Ectodermal cell (in vitro differentiated cells): ENCODE results near the gene UVRAG.

Source experiments
- H3K27ac ChIP-seq: 2 replicates; pipeline ENCODE4 v1.7.0; 2013; ENCODE audit warnings: mild to moderate bottlenecking, low read depth, low read length; ENCODE audit not compliant: insufficient read depth, poor library complexity, severe bottlenecking
- H3K27me3 ChIP-seq: 2 replicates; pipeline ENCODE4 v1.7.0; 2013; ENCODE audit warnings: mild to moderate bottlenecking, low read length; ENCODE audit not compliant: insufficient read depth, control insufficient read depth, poor library complexity, severe bottlenecking
- H3K36me3 ChIP-seq: one replicate; pipeline ENCODE4 v1.7.0; 2013; ENCODE audit warnings: low read length; ENCODE audit not compliant: control insufficient read depth, insufficient read depth
- H3K4me1 ChIP-seq: one replicate; pipeline ENCODE4 v1.7.0; 2013; ENCODE audit warnings: low read length; ENCODE audit not compliant: control insufficient read depth, insufficient read depth
- H3K4me3 ChIP-seq: 2 replicates; pipeline ENCODE4 v1.7.0; 2013; ENCODE audit warnings: low read depth, low read length, control low read depth; ENCODE audit not compliant: insufficient read depth
- H3K9me3 ChIP-seq: 2 replicates; pipeline ENCODE4 v1.7.0; 2013; ENCODE audit warnings: mild to moderate bottlenecking, low read length, moderate library complexity; ENCODE audit not compliant: control insufficient read depth
- WGBS, 2 experiments: methylation state at CpG; one replicate each; pipeline ENCODE4 v1.1.7; 2013; ENCODE audit warnings: missing lambda C conversion rate in 2 of 2; 5-methylcytosine and 5-hydroxymethylcytosine counted together

Gene UVRAG

DNA sequence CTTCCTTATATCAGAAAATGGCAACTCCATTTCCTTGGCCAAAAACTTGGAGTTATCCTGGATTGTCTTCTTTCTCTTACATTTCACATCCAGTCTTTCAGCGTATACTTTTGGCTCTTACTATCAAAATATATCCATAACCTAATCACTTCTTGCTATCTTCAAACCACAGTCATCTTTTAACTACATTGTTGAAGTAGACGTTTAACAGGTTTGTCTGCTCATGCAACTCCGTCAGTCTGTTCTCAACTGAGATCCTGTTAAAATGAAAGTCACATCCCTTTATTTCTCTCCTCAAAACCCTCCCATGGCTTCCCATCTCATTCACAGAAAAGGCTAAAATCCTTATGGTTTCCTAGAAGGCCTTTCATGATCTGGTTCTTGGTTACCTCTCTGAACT lies 41.9 kb downstream of the UVRAG start:
- H3K4me1 ChIP-seq, result no peaks in the 10 kb centered on the region
- H3K36me3 ChIP-seq, result no peaks in the 10 kb centered on the region
- no peaks in the 10 kb centered on the region for H3K27me3 ChIP-seq
- no peaks in the 10 kb centered on the region for H3K9me3 ChIP-seq
- no peak overlapping the region for H3K4me3 ChIP-seq
- 94 to 96% methylated on average over 3 of the region's 3 CpGs for WGBS, 2 experiments
- H3K27ac ChIP-seq, result no peak overlapping the region

DNA sequence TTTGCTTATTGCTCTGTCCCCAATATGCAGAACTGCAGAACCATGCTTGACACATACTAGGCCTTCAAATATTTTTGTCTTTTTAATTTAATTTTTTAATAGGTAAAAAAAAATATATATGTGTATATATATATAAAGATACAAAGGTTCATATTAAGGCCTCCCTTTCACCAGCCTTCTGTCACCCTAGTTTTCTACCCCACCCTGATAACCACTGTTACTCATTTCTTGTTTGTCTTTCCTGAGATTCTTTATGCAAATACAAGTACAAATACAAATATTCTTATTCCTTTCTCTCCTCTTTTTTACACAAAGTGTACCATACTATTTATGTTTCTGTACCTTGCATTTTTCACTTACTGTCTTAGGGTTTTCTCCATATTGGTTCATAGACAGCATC lies 43.0 kb downstream of the UVRAG start:
- H3K27ac ChIP-seq, result no peak overlapping the region
- no peaks in the 10 kb centered on the region for H3K4me1 ChIP-seq
- no peak overlapping the region for H3K4me3 ChIP-seq
- no peaks in the 10 kb centered on the region for H3K9me3 ChIP-seq
- H3K27me3 ChIP-seq, result no peaks in the 10 kb centered on the region
- H3K36me3 ChIP-seq, result no peaks in the 10 kb centered on the region

DNA sequence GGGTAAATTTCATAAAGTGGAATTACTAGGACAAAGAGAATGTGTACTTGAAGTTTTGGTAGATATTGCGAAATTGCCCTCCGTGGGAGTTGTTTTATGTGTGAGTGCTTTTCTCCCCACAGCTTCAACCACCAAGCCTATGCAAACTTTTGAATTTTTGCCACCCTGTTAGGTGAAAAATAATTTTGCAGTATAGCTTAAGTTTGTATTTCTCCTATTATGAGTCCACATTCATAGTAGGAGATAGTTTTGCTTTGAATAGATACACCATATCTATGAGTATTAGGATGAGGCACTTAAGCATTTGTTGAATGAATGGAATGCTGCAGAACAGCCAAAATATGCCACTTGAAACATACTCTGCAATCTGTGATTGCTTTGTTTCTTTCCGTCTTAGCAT lies 43.6 kb downstream of the UVRAG start:
- H3K9me3 ChIP-seq, result no peaks in the 10 kb centered on the region
- no peak overlapping the region for H3K4me3 ChIP-seq
- H3K27me3 ChIP-seq, result no peaks in the 10 kb centered on the region
- H3K27ac ChIP-seq, result no peak overlapping the region
- 97 to 100% methylated on average over 2 to 3 of the region's 3 CpGs for WGBS, 2 experiments
- no peaks in the 10 kb centered on the region for H3K4me1 ChIP-seq
- H3K36me3 ChIP-seq, result no peaks in the 10 kb centered on the region

DNA sequence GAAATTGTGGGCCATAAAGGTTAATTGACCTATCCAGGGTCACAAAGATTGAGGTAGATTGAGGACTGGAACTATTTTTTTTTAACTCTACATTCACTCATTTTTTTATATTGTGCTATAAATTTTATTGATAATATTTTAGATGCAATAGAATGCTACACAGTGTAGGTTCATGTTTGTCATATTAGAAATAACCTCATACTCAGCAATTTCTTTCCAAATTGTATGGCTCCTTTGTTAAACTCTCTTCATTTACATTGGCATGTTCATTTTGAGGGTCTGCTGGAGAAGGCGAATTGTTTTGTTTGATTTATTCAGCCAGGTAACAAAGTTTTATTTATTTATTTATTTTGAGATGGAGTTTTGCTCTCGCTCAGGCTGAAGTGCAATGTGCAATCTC lies 44.6 kb downstream of the UVRAG start:
- 91 to 100% methylated on average over 2 of the region's 2 CpGs for WGBS, 2 experiments
- no peaks in the 10 kb centered on the region for H3K27me3 ChIP-seq
- H3K27ac ChIP-seq, result no peak overlapping the region
- H3K9me3 ChIP-seq, result no peaks in the 10 kb centered on the region
- no peaks in the 10 kb centered on the region for H3K36me3 ChIP-seq
- no peaks in the 10 kb centered on the region for H3K4me1 ChIP-seq
- H3K4me3 ChIP-seq, result no peak overlapping the region

DNA sequence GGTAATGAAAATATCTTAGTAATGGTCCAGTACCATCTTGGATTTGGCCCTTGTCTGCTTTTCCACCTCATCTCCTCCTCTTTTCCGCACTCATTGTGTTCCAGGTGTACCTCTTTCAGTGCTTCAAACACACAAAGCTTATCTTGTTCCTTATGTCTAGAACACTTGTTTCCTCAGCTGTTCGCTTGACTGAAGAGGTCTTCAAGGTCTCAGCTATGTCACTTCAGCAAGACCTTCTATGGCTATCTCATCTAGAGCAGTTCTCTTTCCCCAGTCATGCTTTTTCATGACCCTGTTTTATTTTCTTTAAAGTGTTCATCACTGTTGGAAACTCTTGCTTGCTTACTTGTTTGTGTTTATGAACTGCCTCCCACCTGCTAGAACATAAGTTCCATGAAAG lies 47.4 kb downstream of the UVRAG start:
- Histone ChIP-seq H3K36me3 (no peaks in the 10 kb centered on the region), H3K4me1 (no peaks in the 10 kb centered on the region), H3K27me3 (no peaks in the 10 kb centered on the region), H3K9me3 (no peaks in the 10 kb centered on the region), H3K4me3 (no peak overlapping the region), H3K27ac (no peak overlapping the region)
- 95 to 97% methylated on average over 2 of the region's 2 CpGs for WGBS, 2 experiments

DNA sequence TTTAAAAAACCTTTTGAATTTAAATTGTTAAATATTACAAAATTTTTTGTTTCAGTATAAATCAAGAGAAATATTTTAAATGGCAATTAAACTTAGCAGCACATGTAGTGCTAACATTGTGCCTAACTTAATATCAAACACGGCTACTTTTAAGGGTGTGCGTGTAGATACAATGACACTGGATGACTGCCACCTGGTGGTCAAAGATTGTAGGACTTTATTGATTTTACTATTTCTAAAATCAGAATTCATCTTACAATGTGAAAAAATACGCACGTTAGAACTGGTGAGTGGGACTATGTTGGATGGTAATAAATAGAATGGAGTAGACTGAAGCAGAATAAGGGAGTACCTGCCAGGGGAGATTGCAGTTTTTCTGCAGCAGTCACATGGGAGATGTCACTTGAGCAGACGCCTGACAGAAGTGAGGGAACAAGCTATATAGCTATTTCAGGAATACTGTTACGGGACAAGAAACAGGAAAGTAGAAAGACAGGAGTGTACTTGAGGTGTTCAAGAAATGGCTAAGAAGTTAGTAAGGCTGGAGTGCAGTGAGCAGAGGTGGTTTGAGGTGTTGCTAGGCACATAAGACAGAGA lies 52.9 kb downstream of the UVRAG start:
- 59 to 60% methylated on average over 6 of the region's 6 CpGs for WGBS, 2 experiments
- Histone ChIP-seq H3K27me3 (no peaks in the 10 kb centered on the region), H3K4me1 (no peaks in the 10 kb centered on the region), H3K9me3 (no peaks in the 10 kb centered on the region), H3K36me3 (no peaks in the 10 kb centered on the region), H3K4me3 (no peak overlapping the region), H3K27ac (no peak overlapping the region)

DNA sequence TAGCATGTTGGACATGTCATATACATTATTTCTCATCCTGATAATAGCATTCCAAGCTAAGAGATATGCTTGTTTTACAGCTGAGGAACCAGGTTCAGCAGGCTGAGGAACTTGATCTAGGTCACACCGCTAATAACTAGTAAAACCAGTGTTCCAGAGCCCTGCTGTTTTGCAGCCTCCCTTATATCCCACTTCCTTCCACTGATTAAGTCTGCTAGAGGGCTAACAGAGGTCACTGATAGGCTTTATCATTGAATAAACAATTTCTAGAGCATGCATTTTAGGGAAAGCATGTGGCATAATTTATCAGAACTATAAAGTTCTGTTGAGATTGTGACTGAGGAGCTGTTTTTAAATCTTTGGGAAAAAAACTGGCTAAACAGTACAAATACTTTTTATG lies 54.0 kb downstream of the UVRAG start:
- H3K27ac ChIP-seq, result no peak overlapping the region
- no peaks in the 10 kb centered on the region for H3K9me3 ChIP-seq
- 92 to 100% methylated on average over 1 of the region's 1 CpG for WGBS, 2 experiments
- H3K4me3 ChIP-seq, result no peak overlapping the region
- H3K4me1 ChIP-seq, result no peaks in the 10 kb centered on the region
- no peaks in the 10 kb centered on the region for H3K27me3 ChIP-seq
- H3K36me3 ChIP-seq, result no peaks in the 10 kb centered on the region

DNA sequence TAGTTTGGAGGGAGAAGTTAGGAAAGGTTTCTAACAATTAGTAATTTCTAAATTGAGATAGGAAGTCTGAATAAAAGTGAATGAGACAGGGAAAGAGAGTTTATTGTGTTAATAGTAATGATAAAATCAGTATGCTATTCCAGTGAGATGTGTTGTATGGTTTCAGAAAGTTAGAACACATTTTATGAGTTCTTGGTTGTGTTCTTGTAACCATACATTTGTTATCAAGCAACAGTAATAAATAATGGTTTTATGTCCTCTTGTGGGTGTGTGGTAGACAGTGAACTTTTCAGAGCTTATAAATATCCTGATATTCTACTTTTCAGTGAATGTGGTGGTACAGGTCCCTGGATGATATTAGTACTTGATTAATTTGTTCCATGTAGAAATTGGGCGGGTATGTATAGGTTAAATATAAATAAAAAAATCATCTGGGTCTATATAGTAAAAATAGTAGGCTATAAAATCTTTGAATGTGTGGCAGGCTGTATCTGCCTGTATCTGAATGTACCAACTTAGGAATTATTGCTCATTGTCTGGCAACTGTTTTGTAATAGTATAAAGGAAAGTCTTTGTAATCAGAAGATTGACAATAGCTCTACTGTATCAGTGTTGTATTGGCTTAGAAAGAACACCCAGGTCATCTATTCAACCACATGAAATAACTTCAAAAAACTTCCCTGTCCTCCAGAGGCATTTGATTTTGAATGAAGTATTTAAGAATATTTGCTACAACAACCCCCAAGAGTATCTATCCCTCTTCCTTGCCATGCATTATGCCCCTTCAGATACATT lies 54.8 kb downstream of the UVRAG start:
- Histone ChIP-seq H3K9me3 (no peaks in the 10 kb centered on the region), H3K4me3 (no peak overlapping the region), H3K27me3 (no peaks in the 10 kb centered on the region), H3K36me3 (no peaks in the 10 kb centered on the region), H3K4me1 (no peaks in the 10 kb centered on the region), H3K27ac (no peak overlapping the region)
- WGBS, 2 experiments, result 95% methylated on average over 1 of the region's 1 CpG; no CpG with 5 or more reads in 1 of the 2 experiments

DNA sequence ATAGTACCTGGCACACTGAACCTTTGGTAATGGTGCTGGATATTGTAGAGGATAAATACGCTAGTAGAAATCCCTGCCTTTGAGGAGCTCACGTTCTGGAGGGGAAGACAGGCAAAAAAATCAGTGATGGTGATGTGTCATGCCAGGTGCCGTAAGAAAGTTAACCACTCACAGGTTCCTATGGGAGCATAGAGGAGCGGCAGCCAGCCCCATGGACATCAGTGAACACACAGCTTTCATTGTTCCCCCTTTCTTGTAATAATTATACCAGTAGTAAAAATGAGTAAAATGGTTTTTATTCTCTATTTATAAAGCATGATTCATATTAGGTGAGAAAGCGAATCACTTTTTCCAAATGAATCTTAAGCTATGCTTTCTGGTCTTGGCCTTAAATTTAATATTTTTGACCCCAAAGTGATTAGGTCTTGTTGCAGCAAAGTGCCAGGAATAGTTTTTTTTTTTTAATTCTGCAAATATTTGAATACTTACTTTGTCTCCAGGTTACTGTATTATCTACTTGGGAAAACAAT lies 57.9 kb downstream of the UVRAG start:
- Histone ChIP-seq H3K9me3 (no peaks in the 10 kb centered on the region), H3K27ac (no peak overlapping the region), H3K4me3 (no peak overlapping the region), H3K36me3 (no peaks in the 10 kb centered on the region), H3K27me3 (no peaks in the 10 kb centered on the region), H3K4me1 (peaks cover 8% of the 10 kb centered on the region)
- WGBS, 2 experiments, result 74 to 78% methylated on average over 5 of the region's 5 CpGs

DNA sequence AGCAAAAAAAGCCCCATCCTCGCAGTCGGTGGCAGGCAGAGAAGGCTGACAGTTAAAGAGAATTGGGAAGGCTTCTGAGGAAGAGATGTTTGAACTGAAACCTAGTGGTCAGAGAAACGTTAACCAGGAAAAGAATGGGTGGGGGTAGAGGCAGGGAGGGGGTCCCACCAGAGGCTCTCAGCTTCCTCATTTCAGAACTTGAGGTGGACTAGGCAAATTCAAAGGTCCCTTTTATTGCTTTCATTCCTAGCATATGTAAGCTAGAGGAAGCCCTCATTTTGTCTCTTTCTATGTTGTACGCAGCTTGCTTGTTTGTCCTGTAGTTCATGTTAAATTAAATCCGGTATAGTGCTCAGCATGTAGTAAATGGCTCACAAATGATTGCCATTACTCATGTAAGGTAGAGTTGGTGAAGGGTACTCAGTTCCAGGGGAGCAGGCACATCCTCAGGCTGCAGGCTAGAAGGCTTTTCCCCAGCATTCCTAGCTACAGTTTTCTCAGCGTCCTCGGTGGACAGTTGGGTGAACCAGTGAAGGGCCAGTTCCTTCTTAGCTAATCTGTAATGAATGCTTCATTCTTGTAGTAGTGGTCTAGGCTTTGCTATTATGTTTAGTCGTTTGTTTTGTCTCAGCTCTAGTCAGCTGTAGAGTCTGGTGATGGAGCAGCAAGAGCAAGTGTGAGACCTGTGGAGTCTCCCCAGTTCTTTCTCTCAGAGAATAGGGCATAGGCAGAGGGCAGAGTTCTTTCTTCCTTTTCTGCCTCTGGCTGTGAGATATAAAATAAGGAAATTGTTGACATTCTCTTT lies 58.6 kb downstream of the UVRAG start:
- H3K36me3 ChIP-seq, result no peaks in the 10 kb centered on the region
- no peaks in the 10 kb centered on the region for H3K9me3 ChIP-seq
- peaks cover 8% of the 10 kb centered on the region for H3K4me1 ChIP-seq
- 68% methylated on average over 8 of the region's 8 CpGs for WGBS, 2 experiments
- no peaks in the 10 kb centered on the region for H3K27me3 ChIP-seq
- H3K4me3 ChIP-seq, result no peak overlapping the region
- H3K27ac ChIP-seq, result no peak overlapping the region
